Smooth muscle cell (in vitro differentiated cells): ENCODE measurements around the gene BCKDHA. TPM values are rescaled to one million over a fixed set of nuclear protein-coding genes. Genes with fewer than 3 reads are reported as not detected.

Experiments used
- DNase-seq: peaks from one replicate; lab custom pipeline; 2025; ENCODE audit not compliant: unreplicated experiment; lab: John Stamatoyannopoulos, UW
- H2AFZ ChIP-seq: fragments of 200-600 bp; sonication (generic); 2 replicates; pipeline ENCODE4 v1.6.0; 2016; ENCODE audit warnings: antibody characterized with exemption, low read depth, mild to moderate bottlenecking
- H3F3A ChIP-seq: fragments of 200-600 bp; sonication (generic); 2 replicates; pipeline ENCODE4 v1.6.0; 2017; ENCODE audit warnings: antibody characterized with exemption, low read depth
- H3K27ac ChIP-seq: fragments of 200-600 bp; sonication (generic); 2 replicates; pipeline ENCODE4 v1.5.1; 2016; ENCODE audit warnings: low read depth, mild to moderate bottlenecking
- H3K27me3 ChIP-seq: fragments of 200-600 bp; sonication (generic); 2 replicates; pipeline ENCODE4 v1.6.1; 2016; ENCODE audit warnings: low read depth, mild to moderate bottlenecking
- H3K36me3 ChIP-seq: fragments of 200-600 bp; sonication (generic); 2 replicates; pipeline ENCODE4 v1.5.1; 2016; ENCODE audit warnings: low read depth
- H3K4me1 ChIP-seq: fragments of 200-600 bp; sonication (generic); 2 replicates; pipeline ENCODE4 v1.5.1; 2016; ENCODE audit warnings: low read depth
- H3K4me2 ChIP-seq: fragments of 200-600 bp; sonication (generic); 2 replicates; pipeline ENCODE4 v1.6.0; 2016; ENCODE audit warnings: mild to moderate bottlenecking
- H3K4me3 ChIP-seq: fragments of 200-600 bp; sonication (generic); 2 replicates; pipeline ENCODE4 v1.5.1; 2016; ENCODE audit warnings: mild to moderate bottlenecking
- H3K79me2 ChIP-seq: fragments of 200-600 bp; sonication (generic); 2 replicates; pipeline ENCODE4 v1.6.0; 2016; ENCODE audit warnings: low read depth, mild to moderate bottlenecking
- H3K9ac ChIP-seq: fragments of 200-600 bp; sonication (generic); 2 replicates; pipeline ENCODE4 v1.6.0; 2016; ENCODE audit warnings: low read depth
- H3K9me3 ChIP-seq: fragments of 200-600 bp; sonication (generic); replicated peaks from 2 replicates; pipeline ENCODE4 v1.5.1; 2016; ENCODE audit warnings: low read depth
- H4K20me1 ChIP-seq: fragments of 200-600 bp; sonication (generic); 2 replicates; pipeline ENCODE4 v1.6.0; 2016; ENCODE audit warnings: low read depth
- WGBS: methylation state at CpG from one replicate; pipeline ENCODE4 v1.1.7; 2016; ENCODE audit warnings: low lambda C conversion rate; 5-methylcytosine and 5-hydroxymethylcytosine counted together
- polyA plus RNA-seq: library from polyadenylated mRNA; unstranded; fragments of >200 nt; fragmentation: Nextera tagmentation; extraction: Ambion mirVana; gene quantifications from 2 replicates; pipeline ENCODE4 v1.2.1, GENCODE V29; 2016
- total RNA-seq: library from RNA; depleted of rRNA; stranded (reverse); fragments of >200 nt; gene quantifications from 2 replicates; pipeline ENCODE4 v1.2.3, GENCODE V29; 2014
- TF ChIP-seq, protein P1 (sequence below): fragments of 200-600 bp; sonication (generic); IDR thresholded peaks from 2 replicates; pipeline ENCODE4 v1.5.1; 2017; ENCODE audit warnings: borderline replicate concordance, mild to moderate bottlenecking, antibody characterized with exemption; ENCODE audit not compliant: insufficient read depth, poor library complexity, severe bottlenecking

The BCKDHA gene
- 24.6 and 30.3 TPM in 2 replicates for total RNA-seq
- polyA plus RNA-seq = 47.9 and 53.9 TPM in 2 replicates

- WGBS = under 1% methylated on average over 50 of the region's 50 CpGs
- peak; percentile 88 for DNase-seq
- peak within 1 kb of the TSS; percentile 97 for H3K4me2 ChIP-seq
- peaks cover 21% of the 10 kb centered on the region for H3K79me2 ChIP-seq
- no peaks in the 10 kb centered on the region for H3K9me3 ChIP-seq
- H4K20me1 ChIP-seq = no peaks in the 10 kb centered on the region
- H2AFZ ChIP-seq = peak within 1 kb of the TSS; percentile 79
- no peaks in the 10 kb centered on the region for H3F3A ChIP-seq
- TF ChIP-seq, protein P1, sequence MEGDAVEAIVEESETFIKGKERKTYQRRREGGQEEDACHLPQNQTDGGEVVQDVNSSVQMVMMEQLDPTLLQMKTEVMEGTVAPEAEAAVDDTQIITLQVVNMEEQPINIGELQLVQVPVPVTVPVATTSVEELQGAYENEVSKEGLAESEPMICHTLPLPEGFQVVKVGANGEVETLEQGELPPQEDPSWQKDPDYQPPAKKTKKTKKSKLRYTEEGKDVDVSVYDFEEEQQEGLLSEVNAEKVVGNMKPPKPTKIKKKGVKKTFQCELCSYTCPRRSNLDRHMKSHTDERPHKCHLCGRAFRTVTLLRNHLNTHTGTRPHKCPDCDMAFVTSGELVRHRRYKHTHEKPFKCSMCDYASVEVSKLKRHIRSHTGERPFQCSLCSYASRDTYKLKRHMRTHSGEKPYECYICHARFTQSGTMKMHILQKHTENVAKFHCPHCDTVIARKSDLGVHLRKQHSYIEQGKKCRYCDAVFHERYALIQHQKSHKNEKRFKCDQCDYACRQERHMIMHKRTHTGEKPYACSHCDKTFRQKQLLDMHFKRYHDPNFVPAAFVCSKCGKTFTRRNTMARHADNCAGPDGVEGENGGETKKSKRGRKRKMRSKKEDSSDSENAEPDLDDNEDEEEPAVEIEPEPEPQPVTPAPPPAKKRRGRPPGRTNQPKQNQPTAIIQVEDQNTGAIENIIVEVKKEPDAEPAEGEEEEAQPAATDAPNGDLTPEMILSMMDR = no peak
- H3K27me3 ChIP-seq = no peaks in the 10 kb centered on the region
- peak within 1 kb of the TSS; percentile 96 for H3K9ac ChIP-seq
- H3K4me3 ChIP-seq = peak within 1 kb of the TSS; percentile 83
- peaks cover 16% of the 10 kb centered on the region for H3K4me1 ChIP-seq
- H3K36me3 ChIP-seq = no peaks in the 10 kb centered on the region
- peak within 1 kb of the TSS; percentile 91 for H3K27ac ChIP-seq
These were observed at the start of gene BCKDHA, which contains the start of gene EXOSC5 for GRCh38 chr19:41397086-41398049. Gene BCKDHA, plus strand, starts transcription at chr19:41397818. Its CDS starts 10 bp downstream, at chr19:41397828. Gene EXOSC5, minus strand, starts transcription at chr19:41397359. Its CDS starts 31 bp downstream, at chr19:41397328.

GRCh38 chr19:41350735-41351338 lies 46.8 kb upstream of the BCKDHA start:
- WGBS = 4% methylated on average over 21 of the region's 22 CpGs
- Histone ChIP-seq H3K4me3 (peak overlapping the region; percentile 76), H3K36me3 (peaks cover 3% of the 10 kb centered on the region), H3K79me2 (peaks cover 76% of the 10 kb centered on the region), H3K4me2 (peak overlapping the region; percentile 94), H3K27me3 (no peaks in the 10 kb centered on the region), H2AFZ (no peak overlapping the region), H3K27ac (peak overlapping the region; percentile 37), H3K9me3 (no peaks in the 10 kb centered on the region), H4K20me1 (peaks cover 72% of the 10 kb centered on the region), H3K4me1 (no peaks in the 10 kb centered on the region), H3K9ac (peak overlapping the region; percentile 83), H3F3A (peaks cover 17% of the 10 kb centered on the region)
- TF ChIP-seq, protein P1 = no peak
- DNase-seq = no peak

DNA sequence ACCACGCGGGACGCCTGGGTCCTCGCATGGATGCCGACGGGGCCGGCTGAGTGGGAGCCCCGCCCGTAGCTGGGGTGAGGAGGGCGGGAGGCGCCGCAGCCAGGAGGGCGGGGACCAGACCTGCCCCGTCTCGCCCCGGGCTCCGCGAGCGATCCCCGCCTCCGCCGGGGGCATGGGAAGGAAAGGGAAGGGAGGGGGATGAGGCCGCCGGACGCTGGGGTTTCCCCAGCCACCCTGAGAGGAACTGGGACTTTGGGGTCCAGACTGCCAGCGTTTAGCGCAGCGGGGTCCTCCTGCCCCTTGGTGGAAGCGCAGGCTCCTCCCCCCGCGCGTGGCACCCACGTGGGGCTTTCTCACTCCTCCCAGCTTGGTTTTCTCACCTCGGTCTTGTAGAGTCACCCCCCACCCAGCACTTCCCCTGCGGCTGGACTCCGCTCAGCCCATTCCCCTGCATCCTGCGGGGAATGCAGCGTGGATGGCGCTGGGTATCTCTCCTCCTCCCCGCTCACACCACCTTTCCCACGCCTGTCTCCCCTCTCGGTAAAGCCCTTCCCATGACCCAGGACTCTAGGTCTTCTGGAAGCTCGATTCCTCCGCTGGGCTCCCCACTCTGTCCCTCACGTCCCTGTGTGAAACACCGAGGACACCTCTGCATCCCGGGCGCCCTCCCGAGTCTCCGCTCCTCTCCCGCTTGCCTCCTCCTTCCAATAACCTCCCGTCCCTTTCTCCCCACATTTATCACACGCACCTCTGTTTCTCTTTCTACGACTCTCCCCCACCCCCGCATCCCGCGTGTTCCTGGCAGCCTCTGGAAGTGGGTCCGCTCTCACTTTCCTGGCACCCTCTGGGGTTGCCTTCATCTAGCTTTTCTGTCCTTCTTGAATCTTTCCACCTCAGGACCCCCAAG lies 46.0 kb upstream of the BCKDHA start:
- peaks cover 3% of the 10 kb centered on the region for H3K36me3 ChIP-seq
- H3K4me1 ChIP-seq = no peaks in the 10 kb centered on the region
- WGBS = under 1% methylated on average over 43 of the region's 58 CpGs
- peaks cover 65% of the 10 kb centered on the region for H4K20me1 ChIP-seq
- peak overlapping the region; percentile 37 for H3K27ac ChIP-seq
- peak overlapping the region; percentile 94 for H3K4me2 ChIP-seq
- peaks cover 18% of the 10 kb centered on the region for H3F3A ChIP-seq
- H2AFZ ChIP-seq = no peak overlapping the region
- TF ChIP-seq, protein P1 = no peak
- H3K79me2 ChIP-seq = peaks cover 69% of the 10 kb centered on the region
- no peaks in the 10 kb centered on the region for H3K27me3 ChIP-seq
- peak overlapping the region; percentile 76 for H3K4me3 ChIP-seq
- H3K9ac ChIP-seq = peak overlapping the region; percentile 83
- H3K9me3 ChIP-seq = no peaks in the 10 kb centered on the region
- peak; percentile 42 for DNase-seq
